Duodenal mucosa (tissue), 2 donors: ENCODE data around the gene IGFN1.

Source experiments
- H3K27ac ChIP-seq: one replicate; pipeline ENCODE4 v1.7.0; 2013; ENCODE audit warnings: low read depth, low read length
- H3K27me3 ChIP-seq, 2 donors: one replicate each; pipeline ENCODE4 v1.7.0; 2013; ENCODE audit warnings: low read length in 2 of 2, control low read depth in 1 of 2; ENCODE audit not compliant: insufficient read depth in 2 of 2, control insufficient read depth in 1 of 2
- H3K36me3 ChIP-seq, 2 donors: one replicate each; pipeline ENCODE4 v1.7.0; 2013; ENCODE audit warnings: low read length in 2 of 2, control low read depth in 1 of 2; ENCODE audit not compliant: insufficient read depth in 2 of 2, control insufficient read depth in 1 of 2
- H3K4me1 ChIP-seq, 2 donors: one replicate each; pipeline ENCODE4 v1.7.0; 2013; ENCODE audit warnings: low read length in 2 of 2, control low read depth in 1 of 2; ENCODE audit not compliant: insufficient read depth in 2 of 2, control insufficient read depth in 1 of 2
- H3K4me3 ChIP-seq, 2 donors: one replicate each; pipeline ENCODE4 v1.7.0; 2013; ENCODE audit warnings: low read length in 2 of 2, low read depth in 1 of 2
- H3K9ac ChIP-seq, 2 donors: one replicate each; pipeline ENCODE4 v1.7.0; 2013; ENCODE audit warnings: low read length in 2 of 2, low read depth in 1 of 2
- H3K9me3 ChIP-seq, 2 donors: one replicate each; pipeline ENCODE4 v1.7.0; 2013; ENCODE audit warnings: low read length in 2 of 2, control low read depth in 1 of 2; ENCODE audit not compliant: control insufficient read depth in 1 of 2

The IGFN1 gene

GRCh38 chr1:201190624-201191051 is at the start of gene IGFN1:
TSS of gene IGFN1 (plus strand) at chr1:201190824. CDS start at chr1:201193294, 2,470 bp downstream.
- Histone ChIP-seq H3K36me3 (no peaks in the 10 kb centered on the region), H3K9ac (no peak within 1 kb of the TSS), H3K27ac (no peak within 1 kb of the TSS)

GRCh38 chr1:201140941-201141260 is 49.7 kb upstream of the IGFN1 start:
- H3K27ac ChIP-seq = no peak overlapping the region
- peaks cover 17 to 66% of the 10 kb centered on the region in 2 donors for H3K36me3 ChIP-seq
- no peaks in the 10 kb centered on the region for H3K27me3 ChIP-seq
- no peak overlapping the region for H3K9ac ChIP-seq
- H3K4me1 ChIP-seq = no peaks in the 10 kb centered on the region
- no peak overlapping the region for H3K4me3 ChIP-seq
- H3K9me3 ChIP-seq = no peaks in the 10 kb centered on the region

More at GRCh38 chr1:201190624-201191051, at the start of gene IGFN1:
- Histone ChIP-seq H3K9me3 (no peaks in the 10 kb centered on the region), H3K27me3 (peaks cover 4 to 7% of the 10 kb centered on the region in 2 donors), H3K4me3 (no peak within 1 kb of the TSS), H3K4me1 (no peaks in the 10 kb centered on the region)

GRCh38 chr1:201141418-201141817 is 49.2 kb upstream of the IGFN1 start:
- no peaks in the 10 kb centered on the region for H3K27me3 ChIP-seq
- H3K4me1 ChIP-seq = no peaks in the 10 kb centered on the region
- H3K4me3 ChIP-seq = no peak overlapping the region
- H3K36me3 ChIP-seq = peaks cover 18 to 68% of the 10 kb centered on the region in 2 donors
- no peak overlapping the region for H3K9ac ChIP-seq
- H3K27ac ChIP-seq = no peak overlapping the region
- H3K9me3 ChIP-seq = no peaks in the 10 kb centered on the region

- Histone ChIP-seq H3K36me3 (peaks cover 18 to 74% of the 10 kb centered on the region in 2 donors), H3K4me3 (no peak overlapping the region), H3K4me1 (no peaks in the 10 kb centered on the region), H3K27ac (no peak overlapping the region), H3K9ac (no peak overlapping the region), H3K9me3 (no peaks in the 10 kb centered on the region), H3K27me3 (no peaks in the 10 kb centered on the region)
Observed at GRCh38 chr1:201142011-201142848, 48.4 kb upstream of the IGFN1 start.

- no peaks in the 10 kb centered on the region for H3K4me1 ChIP-seq
- no peak overlapping the region for H3K4me3 ChIP-seq
- no peak overlapping the region for H3K27ac ChIP-seq
- no peak overlapping the region for H3K9ac ChIP-seq
- no peaks in the 10 kb centered on the region for H3K27me3 ChIP-seq
- H3K36me3 ChIP-seq = peaks cover 18 to 75% of the 10 kb centered on the region in 2 donors
- no peaks in the 10 kb centered on the region for H3K9me3 ChIP-seq
Observed at GRCh38 chr1:201142849-201143725, 47.5 kb upstream of the IGFN1 start.

- H3K27me3 ChIP-seq = no peaks in the 10 kb centered on the region
- no peak overlapping the region for H3K4me3 ChIP-seq
- peaks cover 18 to 76% of the 10 kb centered on the region in 2 donors for H3K36me3 ChIP-seq
- H3K4me1 ChIP-seq = no peaks in the 10 kb centered on the region
- H3K9ac ChIP-seq = no peak overlapping the region
- H3K9me3 ChIP-seq = no peaks in the 10 kb centered on the region
- no peak overlapping the region for H3K27ac ChIP-seq
Observed at GRCh38 chr1:201143726-201144635, 46.6 kb upstream of the IGFN1 start.

- Histone ChIP-seq H3K9me3 (no peaks in the 10 kb centered on the region), H3K36me3 (peaks cover 18 to 71% of the 10 kb centered on the region in 2 donors), H3K27ac (no peak overlapping the region), H3K4me1 (no peaks in the 10 kb centered on the region), H3K4me3 (no peak overlapping the region), H3K9ac (no peak overlapping the region), H3K27me3 (no peaks in the 10 kb centered on the region)
Observed at GRCh38 chr1:201144701-201145100, 45.9 kb upstream of the IGFN1 start.

GRCh38 chr1:201145132-201145531 is 45.5 kb upstream of the IGFN1 start:
- peaks cover 18 to 73% of the 10 kb centered on the region in 2 donors for H3K36me3 ChIP-seq
- H3K27me3 ChIP-seq = no peaks in the 10 kb centered on the region
- H3K27ac ChIP-seq = no peak overlapping the region
- no peak overlapping the region for H3K9ac ChIP-seq
- no peak overlapping the region for H3K4me3 ChIP-seq
- H3K9me3 ChIP-seq = no peaks in the 10 kb centered on the region
- H3K4me1 ChIP-seq = no peaks in the 10 kb centered on the region

GRCh38 chr1:201145816-201146215 is 44.8 kb upstream of the IGFN1 start:
- Histone ChIP-seq H3K27ac (no peak overlapping the region), H3K9me3 (no peaks in the 10 kb centered on the region), H3K27me3 (no peaks in the 10 kb centered on the region), H3K9ac (no peak overlapping the region), H3K4me3 (no peak overlapping the region), H3K4me1 (peaks cover 0 to 5% of the 10 kb centered on the region in 2 donors), H3K36me3 (peaks cover 18 to 72% of the 10 kb centered on the region in 2 donors)
